Psoas muscle (tissue), 8 donors: ENCODE results near the gene ONECUT3. TPM values are rescaled to one million over a fixed set of nuclear protein-coding genes. Genes with fewer than 3 reads are reported as not detected.

Experiments
- ATAC-seq, 4 donors: fragments of 200-7000 bp; cut with Tn5 transposase; one replicate each; pipeline ENCODE4 v1.9.1; 2020; ENCODE audit warnings: moderate library complexity in 3 of 4, mild to moderate bottlenecking in 2 of 4
- DNase-seq, 2 donors: peaks; one replicate each; pipeline ENCODE4 v3.0.0-alpha.2; 2020
- H3K27ac ChIP-seq: fragments of 200-600 bp; one replicate; pipeline ENCODE4 v1.8.0; 2022
- H3K27me3 ChIP-seq, 3 donors: fragments of 200-600 bp in 1 of 3; one replicate each; pipeline versions ENCODE4 v1.6.1 to v1.8.0; 2013 to 2022; ENCODE audit warnings: low read length in 2 of 3, mild to moderate bottlenecking in 2 of 3, moderate library complexity in 1 of 3; ENCODE audit not compliant: insufficient read depth in 3 of 3
- H3K36me3 ChIP-seq, 2 donors: fragments of 200-600 bp in 1 of 2; one replicate each; pipeline versions ENCODE4 v1.6.1 to v1.8.0; 2013 to 2022; ENCODE audit warnings: low read depth in 1 of 2, mild to moderate bottlenecking in 1 of 2, moderate library complexity in 1 of 2; ENCODE audit not compliant: insufficient read depth in 1 of 2
- H3K4me1 ChIP-seq: fragments of 200-600 bp; one replicate; pipeline ENCODE4 v1.8.0; 2022
- H3K4me3 ChIP-seq: fragments of 200-600 bp; one replicate; pipeline ENCODE4 v1.8.0; 2022; ENCODE audit warnings: mild to moderate bottlenecking
- H3K9me3 ChIP-seq: fragments of 200-600 bp; one replicate; pipeline ENCODE4 v1.8.0; 2022
- CTCF ChIP-seq: fragments of 200-600 bp; IDR thresholded peaks from one replicate; pipeline ENCODE4 v1.8.0; 2022; ENCODE audit warnings: antibody characterized with exemption
- WGBS, 3 donors: extraction: QIAGEN DNeasy Blood & Tissue Kit; methylation state at CpG; one replicate each; pipeline versions ENCODE4 v1.1.6 to v1.1.7; 2013; 5-methylcytosine and 5-hydroxymethylcytosine counted together
- intact Hi-C, 2 donors: fragments of 100-400 bp; cut with DNase I; formaldehyde crosslinking; loops; one replicate each; pipeline versions ENCODE4 v1.11.0 to v1.14.2; 2022
- polyA plus RNA-seq, 3 donors: library from polyadenylated mRNA; stranded (reverse); fragments of 200-250 nt; gene quantifications; one replicate each; pipeline ENCODE4 v1.2.3, GENCODE V29; 2013
- total RNA-seq, 4 donors: library from RNA; stranded (reverse); fragmentation: NEBNext Ultra II Directional in 2 of 4; extraction: Animal tissue kit (Norgen Biotek cat#: 25700) in 2 of 4; gene quantifications; one replicate each; pipeline versions ENCODE4 v1.2.1 to v1.2.4, GENCODE V29; 2021 to 2023
- donor health status: healthy with polysubstance abuse.
- donor health status: DM: no; HTN: no; CAD: no; lungs with moderate emphysema.
- donor health status: Bipolar disorder and iron deficiency.
- donor health status: healthy.
- donor health status: DM: yes; HTN: yes; CAD: no.
- donor health status: DM: no; HTN: no; CAD: no.
- donor health status: DM: no; HTN: no; CAD: no.
- donor health status: DM: yes; HTN: yes; CAD: no.

The ONECUT3 gene
- total and polyA plus RNA-seq, 7 donors, result not detected

- DNase-seq (no peak), ATAC-seq (no peak)
- peaks cover 6 to 87% (median 50%) of the 10 kb centered on the region in 3 donors for H3K27me3 ChIP-seq
- no peak for TF ChIP-seq CTCF
- no peaks in the 10 kb centered on the region for H3K36me3 ChIP-seq
- H3K27ac ChIP-seq, result no peak overlapping the region
- no peaks in the 10 kb centered on the region for H3K9me3 ChIP-seq
- intact Hi-C loops, result no loop called here
- H3K4me3 ChIP-seq, result no peak overlapping the region
- H3K4me1 ChIP-seq, result peaks cover 11% of the 10 kb centered on the region
- WGBS, 3 donors, result 4 to 7% (median 5%) methylated on average over 17 to 22 of the region's 22 CpGs
Observed at GRCh38 chr19:1747285-1748114, 5.8 kb upstream of the ONECUT3 start.

DNA sequence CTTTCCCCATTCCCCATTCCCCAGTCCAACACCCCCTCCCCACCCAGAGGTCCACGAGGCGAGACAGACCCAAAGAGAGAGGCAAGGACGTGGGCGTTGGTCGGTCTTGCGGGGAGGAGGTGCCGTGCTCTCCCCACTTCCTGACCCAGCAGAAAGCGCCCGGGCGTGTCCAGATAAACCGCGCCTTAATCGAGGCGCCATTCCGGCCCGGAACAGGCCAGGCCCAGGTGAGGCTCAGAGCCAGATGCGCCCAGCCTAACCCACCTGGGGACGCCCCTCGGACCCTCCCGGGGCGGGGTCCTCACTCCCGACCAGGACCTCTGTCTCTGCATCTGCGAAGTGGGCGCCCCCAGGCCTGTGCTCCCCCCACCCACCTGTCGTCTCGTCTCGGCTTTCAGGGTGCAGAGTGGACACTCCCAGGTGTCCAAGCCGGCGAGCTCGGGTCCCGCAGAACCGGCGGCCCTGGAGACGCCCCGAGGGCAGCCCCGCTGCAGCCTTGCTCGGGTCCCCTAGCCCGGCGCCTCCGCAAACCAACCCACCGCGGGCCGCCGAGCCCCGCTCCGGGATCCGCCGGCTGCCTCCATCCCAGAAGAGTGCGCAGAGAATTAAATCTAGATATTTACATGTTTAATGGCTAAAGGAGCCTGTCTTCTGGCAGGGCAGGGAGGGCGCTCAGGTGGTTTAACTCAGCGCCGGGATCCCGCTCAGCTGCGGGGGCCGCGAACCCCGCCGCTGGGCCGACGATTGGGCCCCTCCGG lies 5.0 kb upstream of the ONECUT3 start:
- no peak for ATAC-seq
- H3K4me1 ChIP-seq, result peaks cover 11% of the 10 kb centered on the region
- H3K27me3 ChIP-seq, result peaks cover 6 to 86% (median 51%) of the 10 kb centered on the region in 3 donors
- TF ChIP-seq CTCF, result no peak
- H3K4me3 ChIP-seq, result peak overlapping the region; percentile 15
- 1% methylated on average over 42 to 61 of the region's 61 CpGs for WGBS, 3 donors
- intact Hi-C loops, result no loop called here
- H3K9me3 ChIP-seq, result no peaks in the 10 kb centered on the region
- DNase-seq, result peak in 1 of 2 donors; percentile 36
- H3K27ac ChIP-seq, result no peak overlapping the region
- no peaks in the 10 kb centered on the region for H3K36me3 ChIP-seq

DNA sequence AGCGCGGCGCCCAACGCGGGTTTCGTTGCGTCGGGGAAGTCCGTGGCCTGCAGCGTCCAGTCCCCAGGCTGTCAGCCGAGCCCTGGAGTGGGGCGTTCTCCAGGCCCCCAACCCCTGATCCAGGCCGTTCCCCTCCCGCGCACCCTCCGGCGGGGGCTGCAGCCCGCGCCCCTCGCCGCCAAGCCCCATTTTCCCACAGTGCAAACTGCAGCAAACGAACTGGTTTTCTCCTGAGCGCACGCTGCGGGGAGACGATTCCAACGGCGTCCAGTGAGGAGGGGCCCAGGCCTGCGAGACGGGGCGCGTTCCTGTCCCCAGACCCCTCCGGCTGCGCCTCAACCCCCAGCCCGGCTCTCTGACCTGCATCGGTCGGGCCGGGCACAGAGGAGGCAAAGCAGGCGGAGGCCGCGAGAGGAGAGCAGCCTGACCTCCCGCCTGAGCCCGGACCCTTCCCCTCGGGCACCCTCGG lies 4.4 kb upstream of the ONECUT3 start:
- peaks cover 11% of the 10 kb centered on the region for H3K4me1 ChIP-seq
- 0 to 2% (median 2%) methylated on average over 22 to 45 of the region's 45 CpGs for WGBS, 3 donors
- H3K27me3 ChIP-seq, result peaks cover 6 to 84% (median 50%) of the 10 kb centered on the region in 3 donors
- intact Hi-C loops, result no loop called here
- H3K4me3 ChIP-seq, result peak overlapping the region; percentile 15
- no peak overlapping the region for H3K27ac ChIP-seq
- H3K36me3 ChIP-seq, result no peaks in the 10 kb centered on the region
- ATAC-seq (no peak), DNase-seq (peak in 1 of 2 donors; percentile 38)
- no peaks in the 10 kb centered on the region for H3K9me3 ChIP-seq
- TF ChIP-seq CTCF, result no peak

DNA sequence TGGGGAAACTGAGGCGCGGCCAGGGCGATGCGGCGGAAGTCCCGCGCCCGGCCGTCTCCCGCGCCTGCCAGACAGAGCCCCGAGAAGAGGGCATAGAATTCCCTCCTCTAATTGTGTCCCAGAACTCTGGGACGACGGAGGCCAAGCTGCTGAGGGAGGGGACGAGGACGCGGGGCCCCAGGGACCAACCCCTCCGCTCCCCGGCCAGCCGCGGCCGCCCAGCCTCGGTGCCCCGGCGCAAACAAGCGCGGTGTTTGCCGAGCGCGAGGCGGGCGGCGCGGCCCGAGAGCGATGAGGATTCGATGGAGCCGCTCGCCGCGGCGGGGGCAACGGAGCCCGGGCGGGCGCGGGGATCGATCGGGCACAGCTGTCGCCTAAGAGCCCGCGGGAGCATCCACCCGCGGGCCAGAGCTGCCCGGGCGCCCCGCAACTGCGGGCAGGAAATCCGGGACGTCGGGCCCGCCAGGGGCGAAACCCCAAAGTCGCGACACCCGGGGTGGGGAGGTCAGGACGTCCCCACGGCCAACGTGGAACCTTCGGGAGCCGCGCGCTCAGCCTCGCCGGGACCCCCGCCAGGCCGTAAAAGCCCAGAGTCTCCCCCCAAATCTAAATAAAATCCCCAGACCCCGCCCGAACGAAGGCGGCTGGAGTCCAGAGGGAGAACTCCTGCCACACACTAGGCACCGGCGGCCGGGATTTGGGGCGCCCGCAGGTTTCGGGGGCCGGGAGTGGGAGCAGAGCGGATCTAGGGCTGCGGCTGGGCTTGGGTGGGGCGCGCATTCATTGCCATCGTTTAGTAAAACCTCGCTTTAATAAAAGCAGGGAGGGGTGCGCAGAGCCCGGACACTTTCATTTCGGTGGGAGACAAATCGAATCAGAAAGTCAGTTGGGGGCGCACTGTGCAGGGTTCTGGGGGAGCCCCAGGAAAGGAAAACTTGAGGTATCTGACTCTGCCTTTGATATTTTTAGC lies 3.6 kb upstream of the ONECUT3 start:
- ATAC-seq, result no peak
- Histone ChIP-seq H3K27ac (no peak overlapping the region), H3K27me3 (peaks cover 6 to 81% (median 48%) of the 10 kb centered on the region in 3 donors), H3K4me1 (peaks cover 11% of the 10 kb centered on the region), H3K9me3 (no peaks in the 10 kb centered on the region), H3K36me3 (no peaks in the 10 kb centered on the region), H3K4me3 (peak overlapping the region; percentile 22)
- DNase-seq, result no peak
- TF ChIP-seq CTCF, result no peak
- intact Hi-C loops, result no loop called here
- WGBS, 3 donors, result 1% methylated on average over 83 to 99 of the region's 99 CpGs
